GM15510 (cell line): ENCODE measurements around the gene MAPRE2.

Experiments
- POLR2A ChIP-seq: IDR thresholded peaks from 3 replicates; pipeline ENCODE4 v1.6.1; 2011; ENCODE audit warnings: borderline replicate concordance; ENCODE audit not compliant: insufficient read length; ENCODE audit errors: extremely low read depth

The MAPRE2 gene

DNA sequence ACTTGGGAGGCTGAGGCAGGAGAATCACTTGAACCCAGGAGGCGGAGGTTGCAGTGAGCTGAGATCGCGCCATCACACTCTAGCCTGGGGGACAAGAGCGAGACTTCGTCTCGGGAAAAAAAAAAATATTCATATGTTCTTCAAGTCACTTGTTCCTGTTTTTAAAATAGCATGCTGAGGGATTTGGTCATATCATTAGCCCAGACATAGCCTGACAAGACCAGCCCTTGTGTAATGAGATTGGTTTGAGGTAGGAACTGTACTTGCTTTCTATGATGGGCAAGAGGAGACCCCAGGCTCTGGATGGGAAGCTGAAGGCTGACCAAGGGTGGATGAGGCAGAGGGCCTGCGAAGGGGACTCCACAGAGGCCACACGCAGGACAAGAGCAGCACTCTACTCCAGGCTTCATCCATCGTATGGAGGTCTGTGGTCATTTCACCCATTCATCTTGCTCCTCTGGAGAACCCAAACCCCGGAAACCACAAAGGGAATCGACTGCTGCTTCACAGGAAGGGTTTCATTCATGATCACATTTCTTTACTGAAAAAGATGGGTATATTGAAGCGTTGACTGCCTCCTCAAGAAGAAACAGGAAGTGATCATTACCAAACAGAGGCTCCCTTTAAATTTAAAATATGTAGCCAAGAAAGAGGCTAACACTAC lies 112.5 kb downstream of the MAPRE2 start:
- no peak for TF ChIP-seq POLR2A

DNA sequence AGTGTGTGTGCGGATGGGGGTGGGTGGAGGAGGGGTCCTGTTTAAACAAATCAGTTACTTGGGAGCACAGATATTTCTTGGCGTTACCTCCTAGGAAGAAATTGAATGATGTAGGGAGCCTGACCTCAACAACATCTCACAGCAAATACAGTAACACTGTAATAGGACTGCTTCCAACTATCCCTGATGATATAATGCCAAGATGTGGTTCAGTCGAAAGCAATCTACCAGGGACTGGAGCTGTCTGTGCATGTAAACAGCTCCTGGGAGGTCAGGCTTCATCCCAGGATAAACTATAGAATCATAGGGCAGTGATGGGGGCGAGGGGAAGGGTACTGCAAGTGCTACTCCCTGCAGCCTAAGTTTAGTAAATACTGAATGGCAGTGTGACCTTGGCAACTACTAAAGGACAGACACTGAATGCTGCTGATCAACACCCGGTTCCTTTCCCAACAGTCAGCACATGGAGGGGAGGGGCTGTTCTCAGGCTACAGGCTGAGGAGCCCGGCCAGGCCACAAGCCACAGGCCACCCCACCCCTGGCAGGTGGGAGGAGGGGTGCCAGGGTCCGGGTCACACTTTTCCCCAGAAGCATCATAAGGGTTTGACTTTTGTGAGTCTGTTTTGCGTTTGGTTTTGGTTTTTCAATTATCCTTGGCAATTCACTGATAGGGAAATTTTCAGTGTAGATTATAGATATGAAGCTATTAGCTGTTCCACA lies 114.3 kb downstream of the MAPRE2 start:
- TF ChIP-seq POLR2A = no peak

DNA sequence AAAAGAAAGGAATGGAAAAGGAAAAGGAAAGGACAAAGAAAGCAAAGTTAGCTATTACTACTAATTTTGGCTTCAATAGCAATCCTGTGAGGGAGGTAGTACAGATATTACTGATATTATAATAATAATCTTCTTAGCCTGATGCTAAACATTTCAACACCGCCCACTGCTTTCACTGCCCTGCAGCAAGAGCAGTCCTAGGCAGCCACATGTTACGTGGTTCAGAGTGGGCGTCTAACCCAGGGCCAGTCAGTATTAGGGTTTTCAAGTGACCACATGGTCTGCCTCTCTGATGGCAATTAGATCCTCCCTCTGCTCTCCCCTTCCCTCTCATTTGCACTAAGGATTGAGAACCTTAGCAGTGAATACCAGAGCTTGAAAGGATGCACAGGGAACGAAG lies 116.0 kb downstream of the MAPRE2 start:
- TF ChIP-seq POLR2A = no peak

DNA sequence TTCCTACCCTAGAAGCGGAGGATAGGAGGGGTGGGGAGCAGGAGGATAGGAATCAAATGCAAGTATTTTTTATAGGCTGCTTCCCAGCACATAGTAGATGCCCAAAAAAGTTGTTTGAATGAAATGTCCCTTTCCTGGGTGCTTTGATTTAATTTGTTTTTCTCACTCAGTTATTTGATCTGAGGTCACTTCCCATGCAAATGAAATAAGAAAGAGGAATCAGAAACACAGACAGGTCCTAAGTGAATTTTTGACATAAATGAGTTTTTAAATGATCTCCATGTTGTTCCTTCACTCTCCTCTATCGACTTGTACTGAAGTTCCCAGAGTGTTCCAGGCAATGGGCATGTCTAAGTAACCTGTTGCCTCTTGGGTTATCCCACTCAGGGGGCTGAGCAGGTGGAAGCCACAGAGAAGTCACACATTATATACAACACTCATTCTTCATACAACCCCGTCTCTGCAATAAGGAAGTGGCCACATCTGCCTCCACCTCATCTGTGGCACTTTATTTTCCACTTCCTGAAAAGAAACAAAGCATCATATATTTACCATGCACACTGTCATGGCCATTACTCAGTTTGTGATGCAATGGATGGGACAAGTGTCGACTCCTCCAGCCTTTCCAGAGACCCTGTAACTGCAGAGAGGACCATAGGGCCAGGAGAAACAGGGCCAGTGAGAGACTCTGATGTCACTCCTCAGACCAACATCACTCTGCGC lies 117.7 kb downstream of the MAPRE2 start:
- TF ChIP-seq POLR2A = no peak

DNA sequence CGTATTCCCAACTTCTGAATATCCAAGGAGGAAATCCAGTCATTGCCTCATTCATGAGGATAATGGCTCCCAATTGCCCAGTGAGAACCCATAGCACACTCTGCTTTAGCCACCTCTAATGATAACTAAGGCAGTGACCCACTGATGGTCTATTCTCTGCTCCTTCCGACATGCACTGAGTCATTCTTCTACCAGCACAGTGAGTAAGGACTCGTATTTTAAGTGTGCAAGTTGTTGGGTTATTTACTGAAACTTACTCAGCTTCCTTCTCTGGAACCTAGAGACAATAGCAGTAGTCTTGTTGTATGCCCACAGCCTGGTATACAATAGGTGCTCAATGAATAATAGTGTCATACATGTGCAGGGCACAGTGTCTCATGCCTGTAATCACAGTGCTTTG lies 118.6 kb downstream of the MAPRE2 start:
- TF ChIP-seq POLR2A = no peak

DNA sequence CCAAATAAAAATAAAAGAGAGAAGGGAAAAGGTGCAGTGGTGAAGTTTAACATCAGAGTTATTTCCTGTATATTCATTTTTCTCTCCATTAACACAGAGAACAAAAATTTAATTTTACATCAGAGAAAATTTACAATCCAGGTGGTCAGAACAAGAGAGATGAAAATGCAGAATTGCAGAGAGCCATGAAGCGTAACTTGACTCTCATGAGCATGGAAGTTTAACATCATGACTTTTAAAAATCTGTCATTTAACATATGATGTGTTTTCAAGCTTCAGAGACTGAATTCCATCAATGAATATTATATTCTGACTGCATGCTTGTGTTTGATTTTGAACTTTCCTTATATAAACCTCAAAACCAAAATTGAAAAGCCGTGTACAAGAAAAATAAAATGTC lies 120.3 kb downstream of the MAPRE2 start:
- TF ChIP-seq POLR2A = no peak

DNA sequence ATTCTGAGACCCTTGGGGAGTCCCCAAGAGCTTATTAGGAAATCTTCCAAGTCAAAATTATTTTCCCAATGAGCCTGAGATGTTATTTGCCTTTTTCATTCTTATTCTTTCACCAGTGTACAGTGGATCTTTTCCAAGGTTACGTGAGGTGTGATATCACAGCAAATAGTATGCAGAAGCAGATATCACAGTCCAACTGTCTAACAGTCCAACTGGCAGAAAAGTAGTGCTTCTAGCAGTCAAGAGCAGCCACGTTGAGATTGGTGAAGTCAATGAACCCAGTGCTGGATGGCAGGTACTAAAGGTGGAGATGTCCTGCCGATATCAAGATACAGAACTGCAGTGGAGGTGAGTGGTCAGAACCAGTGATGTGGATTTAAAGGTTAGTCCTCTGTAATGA lies 120.7 kb downstream of the MAPRE2 start:
- TF ChIP-seq POLR2A = no peak

DNA sequence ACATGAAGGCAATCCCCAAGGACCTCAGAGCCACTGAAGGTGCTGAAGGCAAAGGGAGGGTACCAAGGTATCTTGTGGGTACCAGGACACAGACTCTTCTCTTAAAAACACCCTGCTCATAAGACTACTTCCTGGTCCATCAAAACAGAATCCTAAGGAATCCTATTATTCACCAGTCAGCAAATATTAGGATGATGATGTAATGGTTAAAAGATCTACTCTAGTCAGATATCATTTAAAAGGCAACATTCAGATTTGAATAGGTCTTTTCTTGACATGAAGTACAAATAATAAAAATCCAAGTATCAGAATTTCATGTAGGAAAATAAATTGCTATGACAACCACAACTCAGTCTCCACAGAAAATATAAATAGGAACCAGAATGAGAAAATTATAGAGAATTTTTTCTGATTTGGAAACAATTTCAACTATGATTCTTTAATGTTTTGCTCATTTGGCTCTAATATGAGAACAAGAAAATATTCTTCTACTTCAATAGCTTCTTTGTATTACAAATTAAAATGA lies 121.9 kb downstream of the MAPRE2 start:
- TF ChIP-seq POLR2A = no peak

DNA sequence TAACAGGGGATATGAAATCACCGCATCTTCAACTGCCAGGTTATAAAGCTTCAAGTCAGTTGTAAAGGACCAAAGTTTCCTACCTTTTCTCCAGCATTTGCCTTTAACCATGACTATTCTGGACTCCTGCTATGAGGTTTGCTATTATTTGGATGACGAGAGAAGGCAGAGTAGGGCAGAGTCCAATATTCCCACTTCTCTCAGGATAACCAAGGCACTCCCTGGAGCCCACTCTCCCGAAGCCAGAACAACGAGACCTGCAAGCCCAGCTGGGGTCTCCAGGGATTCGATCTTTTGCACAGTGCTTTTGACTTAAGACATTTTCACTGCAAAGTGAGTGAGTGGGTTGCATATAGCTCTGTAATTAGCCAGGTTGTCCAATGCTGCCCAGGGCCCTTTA lies 122.5 kb downstream of the MAPRE2 start:
- TF ChIP-seq POLR2A = no peak

DNA sequence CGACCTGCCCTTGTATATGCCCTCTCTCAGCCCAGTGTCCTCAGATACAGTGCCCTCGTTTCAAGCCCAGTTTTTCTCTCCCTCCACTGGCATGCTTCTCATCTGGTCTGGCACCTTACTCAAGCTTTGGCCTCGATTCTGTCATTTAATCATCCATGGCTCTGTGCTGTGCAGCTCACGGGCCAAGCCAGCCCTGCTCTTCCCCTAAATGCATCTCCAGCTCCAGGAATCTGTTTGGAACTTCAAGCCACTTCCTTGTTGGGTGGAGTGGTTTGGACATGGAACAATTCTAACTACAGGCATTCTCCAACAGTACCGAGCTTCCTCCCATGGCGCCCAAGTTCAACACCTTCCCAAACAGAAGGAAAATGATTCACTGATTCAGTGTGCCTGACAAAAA lies 122.9 kb downstream of the MAPRE2 start:
- no peak for TF ChIP-seq POLR2A

DNA sequence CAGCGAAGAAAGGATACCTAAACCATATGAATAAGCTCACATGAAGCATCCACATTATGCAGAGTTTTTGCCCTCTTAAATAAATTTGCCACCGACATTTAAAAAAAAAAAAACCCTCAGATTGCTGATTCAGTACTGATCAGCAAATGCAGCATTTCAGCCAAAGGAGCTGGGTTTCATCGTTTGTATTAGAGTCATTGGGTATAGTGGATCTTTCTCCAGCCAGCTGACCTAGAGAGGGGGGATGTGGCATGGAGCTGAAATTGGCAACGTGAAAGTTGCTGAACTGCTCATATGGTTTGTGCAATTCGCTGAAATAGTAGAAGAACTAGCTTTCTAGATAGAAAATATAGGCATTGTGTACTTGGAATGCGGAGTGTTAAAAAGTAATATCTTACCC lies 126.1 kb downstream of the MAPRE2 start:
- TF ChIP-seq POLR2A = no peak

DNA sequence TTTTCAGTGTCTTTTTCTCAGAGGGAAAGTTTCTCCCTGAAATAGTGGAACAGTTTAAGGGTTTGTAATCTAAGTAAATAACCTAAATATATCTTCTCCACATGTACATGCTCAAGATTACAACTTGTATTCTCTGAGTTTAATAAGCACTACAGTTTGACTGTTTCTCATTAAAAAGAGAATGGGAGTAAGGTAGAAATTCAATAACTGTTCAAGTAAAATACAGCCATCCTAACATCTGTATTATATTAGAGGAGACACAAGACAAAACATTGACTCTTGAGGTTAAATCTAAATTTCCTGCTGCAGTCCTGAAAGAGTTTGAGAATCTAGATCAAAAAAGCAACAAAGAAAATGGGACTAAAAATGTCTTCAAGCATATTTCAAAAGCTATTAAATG lies 126.6 kb downstream of the MAPRE2 start:
- no peak for TF ChIP-seq POLR2A

DNA sequence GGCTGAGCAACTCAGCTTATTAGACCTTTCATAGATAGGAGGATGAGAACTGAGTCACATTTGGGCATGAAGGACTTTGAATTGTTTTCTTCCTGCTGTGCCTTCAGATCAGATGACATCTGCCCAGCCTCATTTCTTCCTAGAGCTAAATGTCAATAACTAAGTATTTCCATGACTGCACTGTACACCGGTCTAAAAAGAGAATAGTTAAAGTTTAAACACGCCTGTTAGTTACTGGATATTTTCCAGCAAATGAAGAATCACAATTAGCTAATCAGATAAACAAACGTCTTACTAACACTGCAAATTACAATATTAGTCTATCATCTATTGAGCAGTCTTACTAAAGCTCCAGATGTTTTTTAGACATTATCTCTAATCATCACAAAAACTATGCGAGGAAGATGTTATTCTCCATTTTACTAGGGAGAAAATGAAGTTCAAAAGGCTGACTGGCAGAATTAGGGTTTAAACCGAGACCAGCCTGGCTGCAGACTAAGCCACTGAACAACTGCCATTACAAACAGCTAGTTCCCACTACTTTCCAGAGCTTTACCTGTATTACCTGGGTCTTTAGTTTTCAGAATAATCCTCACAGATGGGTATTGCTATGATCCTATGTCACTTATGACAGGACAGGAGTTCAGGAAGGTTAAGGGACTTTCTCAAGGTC lies 130.2 kb downstream of the MAPRE2 start:
- TF ChIP-seq POLR2A = no peak

DNA sequence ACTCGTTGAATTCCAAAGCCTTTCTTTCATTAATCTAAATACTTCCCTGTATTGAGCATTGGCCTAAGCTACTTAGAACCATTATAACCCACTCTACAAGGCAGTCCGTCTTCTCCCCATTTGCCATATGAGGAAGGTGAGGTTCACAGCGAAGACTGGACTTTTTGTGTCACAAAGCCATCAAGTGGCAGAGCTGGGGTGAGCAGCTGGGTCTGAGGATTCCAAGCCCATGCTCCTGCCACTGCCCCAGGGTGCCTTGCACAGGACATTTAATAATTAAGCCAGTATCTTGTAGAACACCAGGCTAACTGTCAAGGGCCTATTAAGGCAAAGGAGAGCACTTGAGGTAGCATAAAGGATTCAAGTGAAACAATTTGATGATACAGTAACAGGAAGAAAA lies 130.8 kb downstream of the MAPRE2 start:
- no peak for TF ChIP-seq POLR2A

DNA sequence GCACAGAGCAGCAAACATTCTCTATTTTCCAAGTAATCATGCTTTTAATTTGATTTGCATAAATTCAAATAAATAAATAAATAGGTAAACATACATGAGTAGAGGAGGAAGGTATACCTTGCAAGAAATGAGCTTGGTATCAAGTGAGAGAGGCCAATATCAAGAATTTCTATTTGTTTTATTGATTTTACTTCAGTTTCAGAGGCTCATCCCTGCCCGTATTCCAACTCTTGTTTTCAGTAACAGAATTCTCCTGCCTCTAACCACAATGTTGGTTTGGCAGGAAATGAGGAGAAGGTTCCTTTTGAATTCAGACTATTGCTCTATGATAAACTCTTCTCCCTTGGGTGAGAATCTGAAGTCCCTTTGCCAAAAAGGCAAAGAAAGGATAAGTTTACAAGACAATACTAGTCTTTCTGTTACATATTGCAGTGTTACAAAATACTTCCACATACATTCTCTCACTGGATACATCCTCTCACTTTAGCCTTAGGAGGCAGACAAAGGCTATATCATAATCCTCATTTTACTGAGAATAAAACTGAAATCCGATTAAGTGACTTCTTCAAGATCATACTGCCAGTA lies 131.3 kb downstream of the MAPRE2 start:
- no peak for TF ChIP-seq POLR2A

DNA sequence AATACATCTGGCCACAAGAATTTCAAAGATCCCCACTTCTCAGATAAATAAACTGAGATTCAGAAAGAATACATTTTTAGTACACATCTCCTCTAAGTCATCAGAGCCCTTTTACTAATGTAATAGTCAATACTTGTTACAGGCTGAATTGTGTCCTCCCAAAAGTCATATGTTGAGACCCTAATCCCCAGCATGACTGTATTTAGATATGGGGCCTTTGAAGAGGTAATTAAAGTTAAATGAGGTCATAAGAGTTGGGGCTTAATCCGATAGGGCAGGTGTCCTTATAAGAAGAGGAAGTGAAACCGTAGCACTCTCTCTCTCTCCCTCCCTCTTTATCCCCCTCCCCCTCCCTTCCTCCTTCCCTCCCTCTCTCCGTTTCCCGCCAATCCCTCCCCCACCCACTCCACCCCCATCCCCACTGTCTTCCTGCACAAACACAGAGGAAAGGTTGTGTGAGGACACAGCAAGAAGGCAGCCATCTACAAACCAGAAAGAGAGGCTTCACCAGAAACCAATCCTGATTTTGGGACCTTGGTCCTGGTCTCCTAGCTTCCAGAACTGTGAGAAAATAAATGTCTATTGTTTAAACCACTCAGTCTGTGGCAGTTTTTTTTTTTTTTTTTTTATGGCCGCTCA lies 133.0 kb downstream of the MAPRE2 start:
- no peak for TF ChIP-seq POLR2A
